OCI-LY1 (cell line): ENCODE data around the gene TTC19.

Source experiments
- H2AFZ ChIP-seq: fragments of 200-600 bp; sonication (generic), shearing (Covaris generic); 2 replicates; pipeline ENCODE4 v1.6.0; 2014; ENCODE audit warnings: antibody characterized with exemption, mild to moderate bottlenecking, low read length
- H3F3A ChIP-seq: fragments of 200-600 bp; sonication (generic), shearing (Covaris generic); 2 replicates; pipeline ENCODE4 v1.6.0; 2014; ENCODE audit warnings: mild to moderate bottlenecking, antibody characterized with exemption, low read length, moderate library complexity; ENCODE audit not compliant: insufficient read depth
- H3K27ac ChIP-seq: fragments of 200-600 bp; sonication (generic); 2 replicates; pipeline ENCODE4 v1.5.1; 2014; ENCODE audit warnings: low read length, mixed run types, mild to moderate bottlenecking, low read depth; ENCODE audit not compliant: poor library complexity, severe bottlenecking
- H3K27me3 ChIP-seq: fragments of 200-600 bp; sonication (generic); 2 replicates; pipeline ENCODE4 v1.6.0; 2014; ENCODE audit warnings: antibody characterized with exemption, mild to moderate bottlenecking, low read length, moderate library complexity; ENCODE audit not compliant: insufficient read depth
- H3K36me3 ChIP-seq: fragments of 200-600 bp; sonication (generic); 2 replicates; pipeline ENCODE4 v1.6.1; 2014; ENCODE audit warnings: mild to moderate bottlenecking, antibody characterized with exemption, low read length, moderate library complexity, mixed read lengths; ENCODE audit not compliant: insufficient read depth
- H3K4me1 ChIP-seq: fragments of 200-600 bp; sonication (generic); 2 replicates; pipeline ENCODE4 v1.5.1; 2014; ENCODE audit warnings: mild to moderate bottlenecking, low read length, moderate library complexity; ENCODE audit not compliant: insufficient read depth, severe bottlenecking
- H3K4me2 ChIP-seq: fragments of 200-600 bp; sonication (generic), shearing (Covaris generic); 2 replicates; pipeline ENCODE4 v1.6.1; 2014; ENCODE audit warnings: low read length
- H3K4me3 ChIP-seq: fragments of 200-600 bp; sonication (generic); 2 replicates; pipeline ENCODE4 v1.5.1; 2014; ENCODE audit warnings: low read length, low read depth, mild to moderate bottlenecking, mixed read lengths; ENCODE audit not compliant: poor library complexity, severe bottlenecking
- H3K79me2 ChIP-seq: fragments of 200-600 bp; shearing (Covaris generic); 2 replicates; pipeline ENCODE4 v1.6.1; 2016; ENCODE audit warnings: mixed run types, low read length, mixed read lengths; ENCODE audit not compliant: insufficient read depth
- H3K9ac ChIP-seq: fragments of 200-600 bp; sonication (generic), shearing (Covaris generic); 2 replicates; pipeline ENCODE4 v1.6.1; 2014; ENCODE audit warnings: mild to moderate bottlenecking, low read length, mixed read lengths
- H3K9me2 ChIP-seq: fragments of 200-600 bp; sonication (generic), shearing (Covaris generic); 2 replicates; pipeline ENCODE4 v1.6.1; 2014; ENCODE audit warnings: low read depth, mild to moderate bottlenecking, low read length, mixed read lengths
- H3K9me3 ChIP-seq: fragments of 200-600 bp; shearing (Covaris generic); 2 replicates; pipeline ENCODE4 v1.6.1; 2014; ENCODE audit warnings: low read length, mixed read lengths
- H4K20me1 ChIP-seq: fragments of 200-600 bp; sonication (generic), shearing (Covaris generic); 2 replicates; pipeline ENCODE4 v1.6.0; 2016; ENCODE audit warnings: mild to moderate bottlenecking, low read length; ENCODE audit not compliant: insufficient read depth
- EZH2 ChIP-seq: fragments of 200-600 bp; sonication (generic), shearing (Covaris generic); IDR thresholded peaks from 2 replicates; pipeline ENCODE4 v1.8.0; 2017; ENCODE audit warnings: borderline replicate concordance, mixed run types, mild to moderate bottlenecking, antibody characterized with exemption, low read length, moderate library complexity, mixed read lengths
- TF ChIP-seq, protein P1 (sequence below): fragments of 200-600 bp; sonication (generic), shearing (Covaris generic); IDR thresholded peaks from 2 replicates; pipeline ENCODE4 v1.5.1; 2017; ENCODE audit warnings: mild to moderate bottlenecking, antibody characterized with exemption, low read length, moderate library complexity, mixed read lengths

The TTC19 gene

DNA sequence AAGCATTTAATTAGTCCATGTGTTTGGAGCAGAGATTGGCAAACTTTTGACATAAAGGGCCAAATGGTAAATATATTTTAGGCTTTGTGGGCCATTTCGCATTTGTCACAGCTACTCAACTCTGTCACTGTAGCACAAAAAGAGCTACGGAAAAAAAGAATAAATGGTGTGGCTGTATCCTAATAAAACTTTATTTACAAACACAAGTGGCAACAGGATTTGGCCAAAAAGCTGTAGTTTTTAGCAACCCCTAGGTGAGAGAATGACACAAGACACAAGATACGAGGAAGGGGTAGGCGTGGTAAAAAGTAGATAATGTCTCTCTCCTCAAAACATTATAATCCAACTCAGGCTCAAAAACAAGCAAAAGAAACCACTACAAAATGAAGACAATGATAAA lies 66.5 kb downstream of the TTC19 start:
- Histone ChIP-seq H3K27me3 (no peaks in the 10 kb centered on the region), H3K9ac (no peak overlapping the region), H3K9me3 (no peaks in the 10 kb centered on the region), H3K4me3 (no peak overlapping the region), H3K27ac (no peak overlapping the region), H3F3A (no peaks in the 10 kb centered on the region), H3K36me3 (peaks cover 96% of the 10 kb centered on the region), H3K4me2 (no peak overlapping the region), H4K20me1 (no peaks in the 10 kb centered on the region), H3K79me2 (no peaks in the 10 kb centered on the region), H3K4me1 (no peaks in the 10 kb centered on the region), H2AFZ (no peak overlapping the region), H3K9me2 (no peaks in the 10 kb centered on the region)
- no peak for TF ChIP-seq EZH2
- TF ChIP-seq, protein P1, sequence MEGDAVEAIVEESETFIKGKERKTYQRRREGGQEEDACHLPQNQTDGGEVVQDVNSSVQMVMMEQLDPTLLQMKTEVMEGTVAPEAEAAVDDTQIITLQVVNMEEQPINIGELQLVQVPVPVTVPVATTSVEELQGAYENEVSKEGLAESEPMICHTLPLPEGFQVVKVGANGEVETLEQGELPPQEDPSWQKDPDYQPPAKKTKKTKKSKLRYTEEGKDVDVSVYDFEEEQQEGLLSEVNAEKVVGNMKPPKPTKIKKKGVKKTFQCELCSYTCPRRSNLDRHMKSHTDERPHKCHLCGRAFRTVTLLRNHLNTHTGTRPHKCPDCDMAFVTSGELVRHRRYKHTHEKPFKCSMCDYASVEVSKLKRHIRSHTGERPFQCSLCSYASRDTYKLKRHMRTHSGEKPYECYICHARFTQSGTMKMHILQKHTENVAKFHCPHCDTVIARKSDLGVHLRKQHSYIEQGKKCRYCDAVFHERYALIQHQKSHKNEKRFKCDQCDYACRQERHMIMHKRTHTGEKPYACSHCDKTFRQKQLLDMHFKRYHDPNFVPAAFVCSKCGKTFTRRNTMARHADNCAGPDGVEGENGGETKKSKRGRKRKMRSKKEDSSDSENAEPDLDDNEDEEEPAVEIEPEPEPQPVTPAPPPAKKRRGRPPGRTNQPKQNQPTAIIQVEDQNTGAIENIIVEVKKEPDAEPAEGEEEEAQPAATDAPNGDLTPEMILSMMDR = no peak

DNA sequence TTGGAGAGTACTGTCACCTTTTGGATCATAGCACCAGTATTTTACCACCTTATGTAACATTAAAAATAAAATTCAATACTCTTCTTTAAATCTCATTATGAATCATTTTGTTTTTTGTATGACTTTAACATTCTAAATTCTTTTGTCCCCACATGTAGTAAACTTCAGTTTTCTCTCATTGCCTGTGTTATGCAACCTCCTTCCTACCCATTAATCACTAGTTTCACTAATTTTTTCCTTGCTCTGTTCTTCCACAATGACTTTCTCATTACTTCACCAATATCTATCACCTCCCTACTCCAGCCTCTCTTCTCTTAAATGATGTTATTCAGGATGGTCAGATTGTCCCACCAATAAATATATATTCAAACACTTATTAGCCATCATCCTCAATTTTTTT lies 68.7 kb downstream of the TTC19 start:
- H3K27me3 ChIP-seq = no peaks in the 10 kb centered on the region
- no peak for TF ChIP-seq EZH2
- TF ChIP-seq, protein P1 = no peak
- H3K27ac ChIP-seq = no peak overlapping the region
- no peaks in the 10 kb centered on the region for H3K9me3 ChIP-seq
- no peak overlapping the region for H3K9ac ChIP-seq
- H3K4me1 ChIP-seq = no peaks in the 10 kb centered on the region
- H3K79me2 ChIP-seq = no peaks in the 10 kb centered on the region
- H4K20me1 ChIP-seq = no peaks in the 10 kb centered on the region
- H3F3A ChIP-seq = no peaks in the 10 kb centered on the region
- H3K4me3 ChIP-seq = no peak overlapping the region
- H3K36me3 ChIP-seq = peaks cover 94% of the 10 kb centered on the region
- no peak overlapping the region for H2AFZ ChIP-seq
- no peak overlapping the region for H3K4me2 ChIP-seq
- H3K9me2 ChIP-seq = no peaks in the 10 kb centered on the region

GRCh38 chr17:16072031-16072430 lies 72.4 kb downstream of the TTC19 start:
- Histone ChIP-seq H3K9ac (no peak overlapping the region), H3K27ac (no peak overlapping the region), H3K4me2 (no peak overlapping the region), H3K27me3 (no peaks in the 10 kb centered on the region), H4K20me1 (no peaks in the 10 kb centered on the region), H2AFZ (no peak overlapping the region), H3K36me3 (peaks cover 89% of the 10 kb centered on the region), H3K79me2 (no peaks in the 10 kb centered on the region), H3K9me3 (no peaks in the 10 kb centered on the region), H3K4me3 (no peak overlapping the region), H3K4me1 (no peaks in the 10 kb centered on the region), H3K9me2 (no peaks in the 10 kb centered on the region), H3F3A (no peaks in the 10 kb centered on the region)
- TF ChIP-seq EZH2 = no peak
- TF ChIP-seq, protein P1 = no peak
